OCI-LY1 (cell line): ENCODE data around the gene ADGRB2.

ENCODE experiments used
- H2AFZ ChIP-seq: fragments of 200-600 bp; sonication (generic), shearing (Covaris generic); 2 replicates; pipeline ENCODE4 v1.6.0; 2014; ENCODE audit warnings: antibody characterized with exemption, mild to moderate bottlenecking, low read length
- H3F3A ChIP-seq: fragments of 200-600 bp; sonication (generic), shearing (Covaris generic); 2 replicates; pipeline ENCODE4 v1.6.0; 2014; ENCODE audit warnings: mild to moderate bottlenecking, antibody characterized with exemption, low read length, moderate library complexity; ENCODE audit not compliant: insufficient read depth
- H3K27ac ChIP-seq: fragments of 200-600 bp; sonication (generic); 2 replicates; pipeline ENCODE4 v1.5.1; 2014; ENCODE audit warnings: low read length, mixed run types, mild to moderate bottlenecking, low read depth; ENCODE audit not compliant: poor library complexity, severe bottlenecking
- H3K27me3 ChIP-seq: fragments of 200-600 bp; sonication (generic); 2 replicates; pipeline ENCODE4 v1.6.0; 2014; ENCODE audit warnings: antibody characterized with exemption, mild to moderate bottlenecking, low read length, moderate library complexity; ENCODE audit not compliant: insufficient read depth
- H3K36me3 ChIP-seq: fragments of 200-600 bp; sonication (generic); 2 replicates; pipeline ENCODE4 v1.6.1; 2014; ENCODE audit warnings: mild to moderate bottlenecking, antibody characterized with exemption, low read length, moderate library complexity, mixed read lengths; ENCODE audit not compliant: insufficient read depth
- H3K4me1 ChIP-seq: fragments of 200-600 bp; sonication (generic); 2 replicates; pipeline ENCODE4 v1.5.1; 2014; ENCODE audit warnings: mild to moderate bottlenecking, low read length, moderate library complexity; ENCODE audit not compliant: insufficient read depth, severe bottlenecking
- H3K4me2 ChIP-seq: fragments of 200-600 bp; sonication (generic), shearing (Covaris generic); 2 replicates; pipeline ENCODE4 v1.6.1; 2014; ENCODE audit warnings: low read length
- H3K4me3 ChIP-seq: fragments of 200-600 bp; sonication (generic); 2 replicates; pipeline ENCODE4 v1.5.1; 2014; ENCODE audit warnings: low read length, low read depth, mild to moderate bottlenecking, mixed read lengths; ENCODE audit not compliant: poor library complexity, severe bottlenecking
- H3K79me2 ChIP-seq: fragments of 200-600 bp; shearing (Covaris generic); 2 replicates; pipeline ENCODE4 v1.6.1; 2016; ENCODE audit warnings: mixed run types, low read length, mixed read lengths; ENCODE audit not compliant: insufficient read depth
- H3K9ac ChIP-seq: fragments of 200-600 bp; sonication (generic), shearing (Covaris generic); 2 replicates; pipeline ENCODE4 v1.6.1; 2014; ENCODE audit warnings: mild to moderate bottlenecking, low read length, mixed read lengths
- H3K9me2 ChIP-seq: fragments of 200-600 bp; sonication (generic), shearing (Covaris generic); 2 replicates; pipeline ENCODE4 v1.6.1; 2014; ENCODE audit warnings: low read depth, mild to moderate bottlenecking, low read length, mixed read lengths
- H3K9me3 ChIP-seq: fragments of 200-600 bp; shearing (Covaris generic); 2 replicates; pipeline ENCODE4 v1.6.1; 2014; ENCODE audit warnings: low read length, mixed read lengths
- H4K20me1 ChIP-seq: fragments of 200-600 bp; sonication (generic), shearing (Covaris generic); 2 replicates; pipeline ENCODE4 v1.6.0; 2016; ENCODE audit warnings: mild to moderate bottlenecking, low read length; ENCODE audit not compliant: insufficient read depth
- EZH2 ChIP-seq: fragments of 200-600 bp; sonication (generic), shearing (Covaris generic); IDR thresholded peaks from 2 replicates; pipeline ENCODE4 v1.8.0; 2017; ENCODE audit warnings: borderline replicate concordance, mixed run types, mild to moderate bottlenecking, antibody characterized with exemption, low read length, moderate library complexity, mixed read lengths
- TF ChIP-seq, protein P1 (sequence below): fragments of 200-600 bp; sonication (generic), shearing (Covaris generic); IDR thresholded peaks from 2 replicates; pipeline ENCODE4 v1.5.1; 2017; ENCODE audit warnings: mild to moderate bottlenecking, antibody characterized with exemption, low read length, moderate library complexity, mixed read lengths

Gene ADGRB2

DNA sequence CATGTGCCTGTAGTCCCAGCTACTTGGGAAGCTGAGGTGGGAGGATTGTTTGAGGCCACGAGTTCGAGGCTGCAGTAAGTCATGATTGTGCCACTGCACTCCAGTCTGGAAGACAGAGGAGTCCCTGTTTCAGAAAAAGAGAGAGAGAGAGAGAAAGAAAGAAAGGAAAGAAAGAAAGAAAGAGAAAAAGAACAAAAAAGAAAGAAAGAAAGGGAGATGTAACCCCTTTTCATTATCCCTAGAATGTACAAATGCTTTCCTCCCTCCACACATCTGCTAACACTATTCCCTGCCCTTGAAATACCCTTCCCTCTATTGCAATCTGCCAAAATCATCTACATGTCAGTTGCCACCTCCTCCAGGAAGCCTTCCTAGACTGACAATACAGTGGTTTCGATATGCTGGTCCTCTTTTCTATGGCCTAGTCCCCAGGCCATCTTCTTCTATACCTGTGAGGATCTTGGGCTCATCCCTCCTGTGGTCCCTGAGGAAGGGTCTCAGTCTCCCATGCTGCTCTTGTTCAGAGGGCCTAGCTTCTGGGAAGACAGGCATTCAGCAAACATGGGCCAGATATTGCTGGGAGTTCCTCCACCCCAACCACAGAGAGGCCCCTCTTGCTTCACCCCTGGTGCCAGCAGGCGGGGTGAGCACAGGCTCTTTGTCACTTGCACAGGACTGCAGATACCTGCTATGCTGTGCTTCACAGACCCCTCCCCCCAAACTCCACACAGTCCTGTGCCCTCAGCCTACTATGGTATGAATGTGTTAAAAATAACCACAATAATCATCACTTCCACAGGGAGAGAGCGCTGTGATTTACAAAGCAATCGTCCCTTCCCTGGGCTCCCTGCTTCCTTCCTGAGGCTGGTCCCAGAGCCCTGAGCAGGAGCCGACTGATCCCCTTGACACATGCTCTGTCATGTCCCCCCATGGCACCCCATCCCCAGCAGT is 14.1 kb downstream of the ADGRB2 start:
- Histone ChIP-seq H3K4me2 (no peak overlapping the region), H3K9me2 (no peaks in the 10 kb centered on the region), H3K4me3 (no peak overlapping the region), H4K20me1 (no peaks in the 10 kb centered on the region), H3K4me1 (peaks cover 6% of the 10 kb centered on the region), H3K36me3 (no peaks in the 10 kb centered on the region), H3F3A (no peaks in the 10 kb centered on the region), H3K27me3 (peaks cover 6% of the 10 kb centered on the region; the same call in 1 of the 2 replicates), H3K79me2 (no peaks in the 10 kb centered on the region), H3K9ac (no peak overlapping the region), H3K27ac (no peak overlapping the region), H3K9me3 (no peaks in the 10 kb centered on the region), H2AFZ (no peak overlapping the region)
- no peak for TF ChIP-seq EZH2
- TF ChIP-seq, protein P1, sequence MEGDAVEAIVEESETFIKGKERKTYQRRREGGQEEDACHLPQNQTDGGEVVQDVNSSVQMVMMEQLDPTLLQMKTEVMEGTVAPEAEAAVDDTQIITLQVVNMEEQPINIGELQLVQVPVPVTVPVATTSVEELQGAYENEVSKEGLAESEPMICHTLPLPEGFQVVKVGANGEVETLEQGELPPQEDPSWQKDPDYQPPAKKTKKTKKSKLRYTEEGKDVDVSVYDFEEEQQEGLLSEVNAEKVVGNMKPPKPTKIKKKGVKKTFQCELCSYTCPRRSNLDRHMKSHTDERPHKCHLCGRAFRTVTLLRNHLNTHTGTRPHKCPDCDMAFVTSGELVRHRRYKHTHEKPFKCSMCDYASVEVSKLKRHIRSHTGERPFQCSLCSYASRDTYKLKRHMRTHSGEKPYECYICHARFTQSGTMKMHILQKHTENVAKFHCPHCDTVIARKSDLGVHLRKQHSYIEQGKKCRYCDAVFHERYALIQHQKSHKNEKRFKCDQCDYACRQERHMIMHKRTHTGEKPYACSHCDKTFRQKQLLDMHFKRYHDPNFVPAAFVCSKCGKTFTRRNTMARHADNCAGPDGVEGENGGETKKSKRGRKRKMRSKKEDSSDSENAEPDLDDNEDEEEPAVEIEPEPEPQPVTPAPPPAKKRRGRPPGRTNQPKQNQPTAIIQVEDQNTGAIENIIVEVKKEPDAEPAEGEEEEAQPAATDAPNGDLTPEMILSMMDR: no peak

DNA sequence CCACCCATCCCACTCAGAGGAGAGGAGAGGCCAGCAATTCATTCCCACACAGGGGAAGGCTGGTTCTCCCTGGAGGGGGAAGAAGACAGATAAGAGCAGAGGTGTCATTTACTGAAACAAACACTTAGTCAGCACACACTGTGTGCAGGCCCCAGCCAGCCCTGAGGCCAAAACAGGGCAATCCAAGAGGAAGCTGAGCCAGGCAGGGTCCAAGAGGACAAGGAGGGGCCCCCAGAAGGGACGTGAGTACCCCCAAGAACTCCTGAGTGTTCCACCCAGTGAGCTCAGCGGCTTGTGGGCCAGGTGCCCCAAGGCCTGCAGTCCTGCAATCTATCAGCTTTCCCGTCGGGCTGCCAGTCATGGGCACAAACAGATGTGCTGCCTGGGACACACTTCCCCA is 15.8 kb downstream of the ADGRB2 start:
- Histone ChIP-seq H3K9me2 (no peaks in the 10 kb centered on the region), H3K27me3 (peaks cover 6% of the 10 kb centered on the region; the same call in 1 of the 2 replicates), H3K4me1 (peaks cover 19% of the 10 kb centered on the region), H4K20me1 (no peaks in the 10 kb centered on the region), H3K36me3 (no peaks in the 10 kb centered on the region), H3K4me2 (no peak overlapping the region), H3K79me2 (no peaks in the 10 kb centered on the region), H3F3A (no peaks in the 10 kb centered on the region), H3K27ac (no peak overlapping the region), H2AFZ (no peak overlapping the region), H3K4me3 (no peak overlapping the region), H3K9me3 (no peaks in the 10 kb centered on the region), H3K9ac (no peak overlapping the region)
- TF ChIP-seq EZH2: no peak
- TF ChIP-seq, protein P1: no peak

DNA sequence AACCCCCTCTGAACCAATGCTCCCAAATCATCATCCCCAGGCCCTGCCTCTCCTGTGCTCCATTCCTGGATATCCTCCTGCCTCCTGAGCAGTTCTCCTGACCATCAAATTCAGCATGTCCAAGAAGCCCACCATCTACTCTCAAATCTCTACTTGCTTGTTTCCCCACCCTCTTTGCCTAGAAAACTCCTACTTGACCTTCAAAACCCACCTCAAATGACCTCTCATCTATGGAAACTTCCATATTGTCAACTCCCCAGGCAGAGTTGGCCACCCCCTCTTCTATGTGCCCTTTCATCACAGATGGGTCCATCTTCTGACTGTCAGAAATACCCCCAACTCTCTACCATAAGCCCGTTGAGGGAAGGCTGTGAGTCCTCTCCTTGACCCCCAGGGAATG is 16.8 kb downstream of the ADGRB2 start:
- no peak overlapping the region for H2AFZ ChIP-seq
- H3K4me3 ChIP-seq: no peak overlapping the region
- peaks cover 19% of the 10 kb centered on the region for H3K4me1 ChIP-seq
- no peaks in the 10 kb centered on the region for H4K20me1 ChIP-seq
- no peaks in the 10 kb centered on the region for H3K36me3 ChIP-seq
- no peak for TF ChIP-seq EZH2
- TF ChIP-seq, protein P1: no peak
- no peaks in the 10 kb centered on the region for H3F3A ChIP-seq
- H3K27ac ChIP-seq: no peak overlapping the region
- H3K4me2 ChIP-seq: no peak overlapping the region
- H3K9me3 ChIP-seq: no peaks in the 10 kb centered on the region
- H3K9ac ChIP-seq: no peak overlapping the region
- H3K27me3 ChIP-seq: peaks cover 6% of the 10 kb centered on the region; the same call in 1 of the 2 replicates
- H3K79me2 ChIP-seq: no peaks in the 10 kb centered on the region
- no peaks in the 10 kb centered on the region for H3K9me2 ChIP-seq
